Activated T-cell treated with anti-CD3 and anti-CD28 coated beads for 1 hour (primary cell): ENCODE measurements around the gene NOTCH2.
"Not testable (repeated sequence)": the region's sequence is repeated elsewhere in the genome, so short reads cannot be mapped to it uniquely, and the experiment has no call there.

Experiments
- DNase-seq: peaks from one replicate; pipeline ENCODE4 v3.0.0-alpha.2; 2020; ENCODE audit warnings: low read depth

The NOTCH2 gene

DNA sequence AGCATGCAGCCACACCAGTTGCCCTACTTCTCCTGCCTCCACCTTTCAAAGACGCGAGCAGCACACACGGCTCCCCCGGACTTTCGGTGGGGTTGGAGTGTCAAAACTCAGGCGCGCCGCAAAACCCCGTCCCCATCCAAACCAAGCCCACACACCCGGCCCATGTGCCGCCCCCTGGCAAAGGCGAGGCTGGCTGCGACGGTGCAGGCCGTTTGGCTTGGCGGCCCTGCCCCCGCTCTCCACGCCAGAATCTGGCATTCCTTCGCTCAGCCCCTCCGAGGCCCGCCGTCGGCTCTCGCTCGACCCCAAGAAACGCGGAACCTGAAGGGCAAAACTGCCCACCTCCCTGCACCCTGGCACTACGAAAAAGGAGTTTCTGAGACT lies 787 bp downstream of the NOTCH2 start:
- peak; percentile 0 for DNase-seq

DNA sequence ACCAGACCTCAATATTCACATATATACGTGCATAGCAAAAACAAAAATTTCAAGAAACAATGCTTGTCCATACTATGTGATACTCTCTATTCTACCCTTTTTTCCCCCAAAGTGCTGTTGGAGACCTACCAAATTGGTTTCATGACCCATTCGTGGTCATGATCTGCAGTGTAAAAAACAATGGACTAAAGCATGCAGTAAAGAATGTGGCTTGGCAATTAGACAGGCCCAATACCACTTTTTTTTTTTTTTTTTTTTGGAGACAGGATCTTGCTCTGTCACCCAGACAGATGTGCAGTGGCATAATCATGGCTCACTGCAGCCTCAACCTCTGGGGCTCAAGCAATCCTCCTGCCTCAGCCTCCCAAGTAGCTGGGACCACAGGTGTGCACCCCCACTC lies 21.3 kb downstream of the NOTCH2 start:
- not testable (repeated sequence) for DNase-seq

DNA sequence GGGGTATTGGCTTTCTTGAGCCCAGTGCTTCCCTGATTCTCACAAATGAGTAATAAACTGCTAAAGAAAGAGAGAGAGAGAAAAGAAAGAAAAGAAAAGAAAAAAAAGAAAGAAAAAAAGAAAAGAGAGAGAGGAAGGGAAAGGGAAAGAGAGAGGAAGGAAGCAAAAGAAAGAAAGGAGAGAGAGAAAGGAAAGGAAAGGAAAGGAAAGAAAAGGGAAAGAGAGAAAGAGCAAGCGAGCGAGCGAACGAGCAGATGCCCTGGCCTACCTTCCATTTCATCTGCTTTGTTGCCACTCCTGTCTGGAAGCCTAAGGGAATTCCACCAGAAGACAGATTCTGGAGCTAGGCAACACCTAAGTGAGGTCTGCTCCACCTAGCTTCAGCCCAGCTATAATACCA lies 27.7 kb downstream of the NOTCH2 start:
- not testable (repeated sequence) for DNase-seq

DNA sequence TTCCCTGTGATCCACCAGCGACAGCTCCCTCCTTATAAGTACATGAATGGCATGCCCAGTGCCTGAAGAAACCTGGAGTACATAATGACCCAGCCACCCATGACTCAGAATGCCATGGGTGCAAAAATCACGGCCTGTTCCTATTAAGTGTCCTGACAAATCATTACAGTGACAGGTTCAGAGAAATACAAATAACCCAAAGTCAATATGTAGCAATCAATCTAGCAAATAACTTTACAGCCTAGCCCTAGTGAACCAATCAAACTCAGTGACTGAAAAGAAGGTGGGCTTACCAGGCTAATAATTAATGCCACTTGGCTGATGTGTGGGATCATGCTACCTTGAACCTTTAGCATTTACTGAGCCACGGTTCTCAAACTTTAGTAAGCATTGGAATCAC lies 37.2 kb downstream of the NOTCH2 start:
- DNase-seq: not testable (repeated sequence)

DNA sequence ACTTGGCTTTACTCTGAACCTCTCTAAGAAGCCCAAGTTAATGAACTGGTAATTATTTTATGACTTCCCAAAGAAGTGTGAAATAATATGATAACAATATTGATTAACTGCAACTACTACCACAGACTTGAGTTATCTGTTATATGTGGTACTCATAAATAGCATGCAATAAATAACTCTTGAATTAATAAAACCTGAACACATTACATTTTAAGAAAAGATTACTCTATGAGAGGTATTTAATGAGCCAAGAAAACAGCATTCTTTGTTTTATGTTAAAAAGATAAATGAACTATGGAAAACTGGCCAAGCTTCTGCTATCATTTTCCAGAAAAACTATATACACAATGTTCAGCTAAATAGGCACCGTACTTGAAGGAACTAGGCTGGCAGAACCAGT lies 45.7 kb downstream of the NOTCH2 start:
- not testable (repeated sequence) for DNase-seq

DNA sequence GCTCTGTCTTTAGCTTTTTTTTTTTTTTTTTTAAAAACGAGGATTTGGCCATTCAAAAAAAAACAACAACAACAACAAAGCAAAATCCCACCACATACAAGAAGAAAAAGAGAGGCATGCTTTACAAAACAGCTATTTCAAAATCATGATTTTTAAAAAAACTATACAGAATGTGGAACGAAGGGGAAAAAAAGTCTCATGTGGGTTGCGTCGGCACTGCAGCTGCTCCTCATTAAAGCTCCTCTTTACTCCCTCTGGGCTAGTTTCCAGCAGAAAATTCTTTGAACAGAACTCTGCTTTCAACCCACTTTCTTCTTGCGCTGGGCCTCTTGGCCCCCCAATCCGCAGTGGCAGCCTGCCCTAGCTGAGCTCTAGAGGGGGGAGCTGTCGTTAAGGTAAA lies 54.5 kb downstream of the NOTCH2 start:
- not testable (repeated sequence) for DNase-seq

DNA sequence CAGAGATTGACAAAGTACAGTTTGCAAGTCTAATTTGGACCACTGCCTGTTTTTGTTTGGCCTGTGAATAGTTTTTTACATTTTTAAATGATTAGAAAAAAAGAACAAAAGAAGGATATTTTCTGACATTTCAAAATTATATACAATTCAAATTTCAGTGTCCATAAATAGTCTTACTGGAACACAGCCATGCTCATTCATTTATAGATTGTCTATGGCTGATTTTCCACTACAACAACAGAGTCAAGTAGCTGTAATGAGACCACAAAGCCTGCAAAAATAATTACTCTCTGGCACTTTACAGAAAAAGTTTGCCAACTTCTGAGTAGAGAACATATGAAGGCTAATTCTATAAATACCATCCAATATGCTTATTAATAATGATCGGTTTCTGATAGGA lies 61.1 kb downstream of the NOTCH2 start:
- DNase-seq: not testable (repeated sequence)

DNA sequence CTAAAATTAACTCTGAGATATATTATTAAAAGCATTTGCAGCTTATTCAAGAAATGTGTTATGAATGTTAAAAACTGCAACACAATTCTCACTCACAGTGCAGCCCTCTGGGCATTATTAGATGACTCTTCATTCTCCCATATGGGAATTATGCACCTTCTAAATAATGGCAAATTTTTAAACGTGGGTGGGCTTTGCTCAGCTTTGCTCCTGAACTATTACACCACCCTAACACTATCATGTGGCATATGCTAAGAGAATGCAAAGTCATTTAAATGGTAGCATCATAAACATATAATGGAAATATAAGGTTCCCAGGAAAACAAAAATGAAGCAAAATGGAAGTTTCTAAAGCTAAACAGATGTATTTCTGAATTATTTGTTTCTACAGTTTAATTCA lies 61.6 kb downstream of the NOTCH2 start:
- not testable (repeated sequence) for DNase-seq

DNA sequence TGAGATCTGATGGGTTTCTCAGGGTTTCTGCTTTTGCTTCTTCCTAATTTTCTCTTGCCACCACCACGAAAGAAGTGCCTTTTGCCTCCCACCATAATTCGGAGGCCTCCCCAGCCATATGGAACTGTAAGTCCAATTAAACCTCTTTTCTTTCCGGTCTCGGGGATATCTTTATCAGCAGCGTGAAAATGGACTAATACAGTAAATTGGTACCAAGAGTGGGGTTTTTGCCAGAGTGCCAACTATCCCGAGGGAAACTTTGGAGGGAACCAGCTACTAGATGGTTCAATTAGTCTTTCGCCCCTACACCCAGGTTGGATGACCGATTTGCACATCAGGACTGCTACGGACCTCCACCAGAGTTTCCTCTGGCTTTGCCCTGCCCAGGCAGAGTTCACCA lies 68.4 kb downstream of the NOTCH2 start:
- not testable (repeated sequence) for DNase-seq

DNA sequence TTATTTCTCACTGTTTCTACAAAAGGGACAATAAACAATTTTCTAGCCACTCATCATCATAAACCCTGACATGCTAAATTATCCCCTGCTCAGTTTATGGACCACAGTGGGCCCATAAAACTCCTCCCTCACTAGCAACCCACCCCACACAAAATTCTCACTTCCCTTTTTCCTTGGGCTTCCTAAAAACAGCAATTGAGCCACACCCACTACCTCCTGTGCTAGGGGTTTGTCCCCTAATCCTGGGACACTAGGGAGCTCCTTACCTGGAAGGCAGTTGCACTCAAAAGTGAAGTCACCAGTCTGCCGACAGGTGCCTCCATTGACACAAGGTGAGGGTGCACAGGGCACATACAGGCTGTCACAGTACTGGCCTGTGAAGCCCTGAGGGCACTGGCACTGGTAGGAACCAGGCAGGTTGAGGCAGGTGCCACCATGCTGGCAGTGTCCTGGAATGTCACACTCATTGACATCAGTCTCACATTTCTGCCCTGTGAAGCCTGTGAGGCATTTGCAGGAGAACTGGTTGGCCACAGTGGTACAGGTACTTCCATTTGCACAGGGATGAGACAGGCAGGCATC lies 72.6 kb downstream of the NOTCH2 start:
- DNase-seq: not testable (repeated sequence)

DNA sequence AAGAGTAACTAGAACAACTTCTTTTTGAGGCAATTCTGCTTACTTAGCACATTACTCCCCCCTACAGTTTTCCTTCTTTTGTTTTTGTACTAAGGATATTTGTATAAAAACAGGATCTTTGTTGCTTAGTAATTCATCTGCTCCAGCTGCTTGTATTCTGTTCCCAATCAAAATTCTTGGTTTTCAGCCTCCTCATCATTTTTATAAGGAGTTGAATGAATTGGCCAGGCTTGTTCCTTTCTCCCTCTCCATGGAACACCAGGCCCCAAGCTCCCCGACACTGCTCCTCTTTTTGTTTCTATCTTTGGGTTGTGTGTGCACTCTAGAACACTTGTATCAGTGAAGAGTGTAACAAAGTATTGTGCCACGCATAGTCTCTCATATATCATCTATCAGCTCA lies 73.5 kb downstream of the NOTCH2 start:
- DNase-seq: not testable (repeated sequence)

DNA sequence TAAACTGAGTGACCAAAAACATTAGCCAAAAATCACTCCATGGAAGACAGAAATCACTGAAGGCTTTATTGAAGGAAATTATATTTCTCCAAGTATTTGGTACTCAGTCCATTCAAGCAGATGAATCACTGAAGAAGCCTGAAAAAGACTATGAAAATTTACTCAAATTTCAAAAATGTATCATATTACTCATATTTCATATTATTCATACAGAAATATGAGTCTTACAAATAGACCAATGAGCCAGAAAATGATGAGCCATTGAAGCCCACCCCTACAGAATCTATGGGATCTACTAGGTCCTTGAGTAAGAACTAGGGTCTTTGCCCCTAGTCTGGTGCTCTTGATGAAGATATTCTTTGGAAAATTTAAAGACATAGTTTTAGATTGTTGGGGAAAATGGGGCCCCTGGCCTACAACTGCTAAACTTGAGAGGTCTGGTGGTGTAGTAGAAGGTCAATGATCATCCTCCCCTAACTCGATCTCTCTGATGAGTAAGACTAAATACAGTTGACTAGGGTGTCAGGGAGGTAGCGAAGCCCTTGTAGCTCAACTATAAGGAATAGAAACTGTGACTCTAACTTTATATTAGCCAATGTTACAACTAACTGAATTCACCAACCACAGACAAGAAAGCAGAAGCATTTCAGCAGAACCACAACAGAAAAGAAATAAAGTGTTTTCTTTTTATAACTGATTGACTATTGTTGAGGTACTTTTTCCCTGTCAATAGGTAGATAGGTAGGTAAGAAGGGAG lies 81.0 kb downstream of the NOTCH2 start:
- no peak for DNase-seq

DNA sequence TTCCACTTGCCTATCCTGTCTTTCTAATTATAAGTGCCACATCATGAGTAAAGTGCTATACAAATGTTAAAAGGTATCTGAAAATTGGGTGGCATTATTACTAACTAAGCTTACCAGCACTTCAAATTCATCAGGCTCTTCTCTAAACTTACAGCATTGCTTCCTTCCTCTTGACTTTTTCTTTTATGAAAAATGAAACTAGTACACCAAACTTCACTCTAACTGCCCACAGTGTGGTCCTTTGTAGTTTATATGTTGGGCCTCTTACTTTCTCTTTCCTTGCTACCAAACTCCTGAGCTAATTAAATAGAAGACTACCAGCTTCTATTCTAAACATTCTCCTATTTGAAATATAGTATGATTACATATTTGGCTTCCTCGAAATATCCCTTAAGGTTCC lies 81.8 kb downstream of the NOTCH2 start:
- no peak for DNase-seq

DNA sequence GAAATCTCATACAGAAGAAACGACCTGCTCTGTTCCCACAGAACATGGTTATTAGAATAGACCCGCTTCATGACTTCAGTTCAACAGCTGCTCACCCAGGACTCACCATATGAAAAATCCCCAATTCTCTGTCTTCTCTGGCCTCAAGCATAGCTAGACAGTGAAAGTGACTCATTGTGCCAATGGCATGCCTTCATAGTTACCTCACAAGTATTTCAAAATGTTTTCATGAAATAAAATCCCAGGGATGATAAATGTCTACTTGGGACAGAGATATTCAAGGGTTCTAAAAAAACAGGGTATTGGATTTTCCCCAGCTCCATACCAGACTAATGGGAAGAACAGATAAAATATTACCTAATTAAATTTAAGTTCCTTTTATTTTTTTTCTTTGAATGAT lies 82.3 kb downstream of the NOTCH2 start:
- no peak for DNase-seq

DNA sequence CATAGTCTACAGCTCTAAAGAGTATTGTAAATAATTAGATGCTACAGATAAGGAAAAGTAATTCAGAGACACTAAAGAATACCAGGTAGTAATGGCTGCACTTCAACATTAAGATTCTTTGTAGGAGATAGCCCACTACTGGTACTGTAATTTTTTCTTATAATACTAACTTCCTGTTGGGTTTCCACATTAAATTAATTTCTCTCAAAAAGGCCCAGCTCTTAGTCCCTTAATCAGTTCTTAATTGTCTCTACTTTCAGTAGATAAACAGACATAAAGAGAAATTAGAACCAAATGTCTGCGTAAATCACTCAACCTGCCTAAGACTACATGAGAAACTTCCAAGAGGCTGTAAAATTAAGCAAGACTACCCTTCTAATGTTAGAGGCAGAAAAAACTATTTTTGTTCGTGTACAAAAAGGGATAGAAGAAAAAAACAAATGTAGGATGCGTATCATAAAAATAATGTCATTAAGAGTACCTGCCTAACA lies 83.4 kb downstream of the NOTCH2 start:
- DNase-seq: no peak

DNA sequence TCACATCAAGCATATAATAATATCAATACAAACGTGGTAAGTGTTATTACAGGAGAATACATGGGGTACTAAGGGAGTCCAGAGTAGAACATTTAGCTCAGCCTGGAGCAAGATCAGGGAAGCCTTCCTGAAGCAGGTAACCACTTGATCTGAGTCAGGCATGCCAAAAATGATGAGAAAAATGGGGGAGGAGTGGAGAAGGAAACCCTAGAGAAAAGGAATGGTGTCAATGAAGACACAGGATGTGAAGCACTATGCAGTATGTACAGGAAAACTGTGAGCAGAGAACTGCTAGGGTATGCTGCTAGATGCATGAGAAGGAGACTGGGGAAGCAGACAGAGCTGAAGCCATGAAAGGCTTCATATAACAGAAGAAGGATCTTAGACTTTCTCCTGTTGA lies 84.7 kb downstream of the NOTCH2 start:
- no peak for DNase-seq

DNA sequence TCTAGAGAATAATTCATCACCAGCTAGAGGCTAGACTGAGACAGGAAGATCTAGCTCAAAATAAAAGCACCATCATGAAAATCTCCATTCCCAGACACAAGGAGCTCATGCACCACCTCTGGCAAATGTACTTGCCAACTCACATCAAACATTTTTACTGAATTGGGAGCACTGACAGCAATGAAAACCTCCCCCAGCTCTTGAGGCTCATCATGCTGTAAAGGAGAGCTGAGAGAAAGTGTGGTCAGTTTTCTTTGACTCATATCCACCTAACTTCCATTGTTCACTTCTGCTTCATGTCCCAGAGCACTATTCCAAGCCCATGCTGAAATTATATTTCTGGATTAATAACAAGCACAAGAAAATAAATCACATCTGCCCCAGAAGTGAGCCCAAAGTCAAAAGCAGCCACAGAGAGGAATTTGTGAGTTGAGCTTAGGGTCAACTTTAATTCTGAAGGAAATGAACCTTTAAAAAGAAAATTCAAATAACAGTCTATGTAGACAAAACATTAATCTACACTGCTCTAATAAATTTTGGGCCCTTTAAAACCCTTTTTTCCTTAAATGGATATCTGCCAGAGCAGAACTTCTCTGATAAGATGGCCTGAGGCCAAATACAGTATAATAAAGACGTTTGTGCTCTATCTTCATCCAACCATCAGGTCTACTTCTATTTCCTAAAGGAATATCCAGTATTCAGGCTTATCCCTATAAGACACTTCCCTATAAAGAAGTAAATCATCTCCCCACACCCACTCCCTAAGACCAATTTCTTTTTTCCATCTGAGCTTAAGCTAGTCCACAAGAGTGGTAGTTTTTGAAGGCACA lies 87.3 kb downstream of the NOTCH2 start:
- no peak for DNase-seq

DNA sequence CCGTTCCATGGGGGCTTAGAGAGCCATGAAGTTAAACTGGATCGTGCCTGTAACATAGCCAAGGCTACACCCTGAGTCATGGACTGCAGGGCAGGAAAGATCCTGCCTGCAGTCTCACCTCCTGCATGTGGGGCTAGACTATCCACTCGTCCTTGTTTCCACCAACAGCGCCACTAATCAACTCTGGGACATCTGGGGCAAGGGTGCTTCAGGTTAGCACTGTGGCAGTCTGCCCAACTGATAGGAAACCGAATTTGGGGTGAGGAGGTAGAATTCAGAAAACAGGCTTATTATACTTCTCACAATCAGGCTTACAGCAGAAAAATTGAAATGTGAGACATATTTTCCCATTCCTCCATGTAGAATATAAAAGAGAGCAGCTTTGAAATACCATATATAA lies 88.0 kb downstream of the NOTCH2 start:
- no peak for DNase-seq

DNA sequence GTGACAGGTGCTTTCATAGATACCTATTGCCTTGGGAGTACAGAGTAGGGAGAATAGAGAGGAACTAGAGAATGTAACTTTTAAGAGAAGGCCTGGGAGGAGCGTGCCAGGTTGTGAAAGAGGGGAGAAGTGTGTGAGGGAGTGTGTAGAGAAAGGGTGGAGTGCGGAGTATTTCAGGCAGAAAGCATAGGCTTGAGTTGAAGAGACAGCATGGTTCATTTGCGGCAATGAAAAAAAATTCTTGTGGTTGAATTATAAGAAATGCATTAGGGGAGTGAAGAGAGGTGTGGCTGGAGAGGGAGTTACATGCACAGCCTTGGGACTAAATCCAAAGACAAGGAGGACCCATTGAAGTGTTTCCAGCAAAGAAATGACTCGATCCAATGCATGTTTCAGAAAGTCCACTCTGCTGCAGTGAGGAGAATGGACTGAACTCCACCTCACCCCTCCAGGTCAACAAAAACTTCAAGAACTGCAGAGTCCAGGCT lies 91.4 kb downstream of the NOTCH2 start:
- DNase-seq: no peak

DNA sequence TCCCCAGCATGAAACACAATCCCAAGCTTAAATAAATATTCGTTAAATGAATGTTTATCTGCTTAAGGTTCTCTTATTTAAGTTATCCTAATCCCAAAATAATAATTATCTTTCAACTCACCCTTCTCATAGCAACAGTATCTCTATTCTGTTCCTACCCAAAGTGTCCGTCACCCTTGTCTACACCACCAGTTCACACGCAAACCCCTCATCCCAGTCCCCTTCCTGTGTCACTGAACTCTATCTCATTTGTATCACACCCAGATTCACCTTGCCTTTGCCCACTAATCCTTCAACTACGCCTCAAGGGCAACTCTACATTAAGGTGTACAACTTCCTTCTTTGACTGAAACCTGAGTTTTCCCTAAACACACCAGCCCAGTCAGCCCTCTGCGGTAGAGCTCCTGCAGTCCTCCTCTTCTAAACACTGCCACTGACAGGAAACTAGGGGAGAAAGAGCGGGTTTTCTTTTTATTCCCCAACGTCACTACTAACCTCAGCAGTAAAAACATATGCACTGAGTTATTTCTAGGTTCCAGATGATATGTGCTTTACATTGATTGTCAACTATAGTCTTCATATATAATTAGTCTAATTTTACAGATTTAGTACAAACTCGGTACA lies 92.2 kb downstream of the NOTCH2 start:
- not testable (repeated sequence) for DNase-seq

DNA sequence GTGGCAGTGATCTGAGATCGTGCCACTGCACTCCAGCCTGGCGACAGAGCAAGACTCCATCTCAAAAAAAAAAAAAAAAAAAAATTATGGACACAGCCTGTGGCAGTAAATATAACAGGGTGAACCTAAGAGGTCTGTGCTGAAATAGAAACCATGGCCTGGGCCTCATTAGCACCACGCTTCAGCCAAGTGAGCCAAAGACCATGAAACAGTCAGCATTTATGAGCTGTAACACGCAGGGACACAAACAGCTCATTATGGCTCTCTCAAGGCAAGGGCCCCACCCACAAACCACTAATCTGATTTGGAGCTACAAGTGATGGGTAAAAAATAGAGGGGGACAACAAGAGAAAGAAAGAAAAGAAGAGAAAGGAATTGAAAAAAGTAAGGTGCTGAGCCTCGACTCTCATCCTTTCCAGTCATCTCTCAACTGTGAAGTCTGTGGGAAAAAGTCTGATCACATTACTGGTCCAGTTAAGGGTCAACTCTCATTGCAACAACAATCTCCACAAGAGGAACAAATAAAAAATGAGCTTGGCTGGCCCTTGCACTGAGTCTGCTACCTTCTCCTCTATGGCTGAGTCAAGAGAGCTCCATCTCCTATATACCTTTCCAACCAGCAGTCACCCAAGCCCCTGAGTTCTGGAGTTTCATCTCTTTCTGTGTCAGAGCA lies 93.7 kb downstream of the NOTCH2 start:
- not testable (repeated sequence) for DNase-seq

DNA sequence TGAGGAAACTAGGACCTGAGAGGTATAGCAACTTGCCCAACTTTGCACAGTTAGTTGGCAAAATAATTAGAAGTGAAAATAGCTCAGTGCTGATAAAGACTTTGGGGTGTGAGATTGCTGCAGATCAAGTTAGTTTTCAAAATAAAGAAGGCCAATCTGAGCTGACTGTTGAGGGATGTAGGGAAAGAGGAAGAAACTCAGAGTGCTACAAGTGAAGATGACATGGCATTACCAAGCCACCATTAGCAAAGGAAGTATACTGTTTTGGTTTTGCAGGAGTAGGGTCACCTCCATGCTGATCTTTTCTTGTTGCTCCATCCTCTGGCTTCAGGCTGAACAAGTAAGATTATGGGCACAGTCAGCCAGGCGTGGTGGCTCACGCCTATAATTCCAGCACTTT lies 94.5 kb downstream of the NOTCH2 start:
- no peak for DNase-seq
